HepG2 (cell line): Measurements from ENCODE around the gene TUBA4A.

ENCODE experiments used
- ADNP ChIP-seq: sonication (generic); formaldehyde crosslinking; IDR thresholded peaks from 2 replicates; pipeline ENCODE4 v1.4.0; 2020; ENCODE audit warnings: missing genetic modification reagents
- CREB1 ChIP-seq, 2 experiments: fragments of 450-650 bp in 1 of 2; IDR thresholded peaks; 2 replicates each; pipeline ENCODE4 v1.6.1; 2016 to 2017; ENCODE audit warnings: control low read depth in 1 of 2, mild to moderate bottlenecking in 1 of 2, missing compliant biosample characterization in 1 of 2, missing genetic modification characterization in 1 of 2
- FOXP1 ChIP-seq, 2 experiments: fragments of 450-650 bp in 1 of 2; IDR thresholded peaks; 2 replicates each; pipeline ENCODE4 v1.6.1; 2017 to 2018; ENCODE audit warnings: antibody characterized with exemption in 1 of 2
- KDM1A ChIP-seq: IDR thresholded peaks from 2 replicates; pipeline ENCODE4 v1.6.1; 2016; ENCODE audit warnings: missing compliant biosample characterization
- POLR2A ChIP-seq, 2 experiments: IDR thresholded peaks; 2 replicates each; pipeline ENCODE4 v1.6.1; 2011; ENCODE audit warnings: low read depth in 2 of 2, low read length in 2 of 2, mild to moderate bottlenecking in 1 of 2, moderate library complexity in 1 of 2; ENCODE audit not compliant: insufficient read depth in 1 of 2
- SRF ChIP-seq: IDR thresholded peaks from 2 replicates; pipeline ENCODE4 v1.6.1; 2011; ENCODE audit warnings: mild to moderate bottlenecking, low read depth, low read length, moderate library complexity
- SRSF9 ChIP-seq: fragments of 200-400 bp; formaldehyde crosslinking; IDR thresholded peaks from 2 replicates; pipeline ENCODE4 v1.6.1; 2018; ENCODE audit warnings: borderline replicate concordance, mild to moderate bottlenecking, low read depth, low read length; ENCODE audit not compliant: insufficient read depth, poor library complexity, severe bottlenecking
- TAF1 ChIP-seq: sonication (generic); formaldehyde crosslinking; IDR thresholded peaks from 2 replicates; pipeline ENCODE4 v1.4.0; 2020; ENCODE audit warnings: missing genetic modification reagents
- ZBTB20 ChIP-seq: sonication (generic); formaldehyde crosslinking; IDR thresholded peaks from 2 replicates; pipeline ENCODE4 v1.8.1; 2023; ENCODE audit warnings: missing genetic modification reagents, low read depth, mild to moderate bottlenecking, borderline replicate concordance
- ZNF30 ChIP-seq: sonication (generic); formaldehyde crosslinking; IDR thresholded peaks from 2 replicates; pipeline ENCODE4 v1.5.0; 2020; ENCODE audit warnings: mild to moderate bottlenecking, missing genetic modification reagents
- ZNF7 ChIP-seq: IDR thresholded peaks from 2 replicates; pipeline ENCODE4 v1.6.1; 2016; ENCODE audit warnings: missing biosample characterization, missing genetic modification reagents
- TF ChIP-seq, protein P1 (sequence below): sonication (generic); formaldehyde crosslinking; IDR thresholded peaks from 2 replicates; pipeline ENCODE4 v1.5.0; 2020; ENCODE audit warnings: mild to moderate bottlenecking, missing genetic modification reagents, moderate library complexity

DNA sequence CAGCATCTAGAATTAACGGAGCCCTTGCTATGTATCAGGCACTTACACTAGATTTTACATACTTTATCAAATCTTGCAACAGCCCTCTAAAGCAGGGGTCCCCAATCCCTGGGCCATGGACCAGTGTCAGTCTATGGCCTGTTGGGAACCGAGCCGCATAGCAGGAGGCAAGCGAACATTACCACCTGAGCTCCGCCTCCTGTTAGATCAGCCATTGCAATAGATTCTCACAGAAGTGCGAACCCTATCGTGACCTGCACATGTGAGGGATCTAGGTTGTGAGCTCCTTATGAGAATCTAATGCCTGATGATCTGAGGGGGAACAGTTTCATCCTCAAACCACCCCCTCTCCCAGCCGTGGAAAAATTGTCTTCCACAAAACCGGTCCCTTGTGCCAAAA lies 38.9 kb upstream of the TUBA4A start:
- TF ChIP-seq KDM1A (CRISPR knock-in tag) (no peak), SRSF9 (no peak), CREB1 (IDR thresholded peaks at IDR 0.05) (no peak), CREB1 (CRISPR knock-in tag; IDR thresholded peaks at IDR 0.05) (no peak), FOXP1 (IDR thresholded peaks at IDR 0.05) (no peak), FOXP1 (CRISPR knock-in tag; IDR thresholded peaks at IDR 0.05) (no peak), TAF1 (CRISPR knock-in tag) (no peak), POLR2A (IDR thresholded peaks at IDR 0.05; ENCODE audit: insufficient read depth in 1 of 2, low read depth in 2 of 2, low read length in 2 of 2) (no peak), ZNF30 (CRISPR knock-in tag) (no peak), SRF (no peak), ZBTB20 (CRISPR knock-in tag) (no peak), ZNF7 (CRISPR knock-in tag) (no peak), ADNP (CRISPR knock-in tag) (no peak)
- TF ChIP-seq, protein P1, sequence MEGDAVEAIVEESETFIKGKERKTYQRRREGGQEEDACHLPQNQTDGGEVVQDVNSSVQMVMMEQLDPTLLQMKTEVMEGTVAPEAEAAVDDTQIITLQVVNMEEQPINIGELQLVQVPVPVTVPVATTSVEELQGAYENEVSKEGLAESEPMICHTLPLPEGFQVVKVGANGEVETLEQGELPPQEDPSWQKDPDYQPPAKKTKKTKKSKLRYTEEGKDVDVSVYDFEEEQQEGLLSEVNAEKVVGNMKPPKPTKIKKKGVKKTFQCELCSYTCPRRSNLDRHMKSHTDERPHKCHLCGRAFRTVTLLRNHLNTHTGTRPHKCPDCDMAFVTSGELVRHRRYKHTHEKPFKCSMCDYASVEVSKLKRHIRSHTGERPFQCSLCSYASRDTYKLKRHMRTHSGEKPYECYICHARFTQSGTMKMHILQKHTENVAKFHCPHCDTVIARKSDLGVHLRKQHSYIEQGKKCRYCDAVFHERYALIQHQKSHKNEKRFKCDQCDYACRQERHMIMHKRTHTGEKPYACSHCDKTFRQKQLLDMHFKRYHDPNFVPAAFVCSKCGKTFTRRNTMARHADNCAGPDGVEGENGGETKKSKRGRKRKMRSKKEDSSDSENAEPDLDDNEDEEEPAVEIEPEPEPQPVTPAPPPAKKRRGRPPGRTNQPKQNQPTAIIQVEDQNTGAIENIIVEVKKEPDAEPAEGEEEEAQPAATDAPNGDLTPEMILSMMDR (CRISPR knock-in tag), result no peak
